Osteoblast (primary cell): ENCODE measurements around the gene TIGD3. TPM values are rescaled to one million over a fixed set of nuclear protein-coding genes. Genes with fewer than 3 reads are reported as not detected.
A peak's percentile ranks its signal among the peaks of the same experiment; 100 is the strongest.

Experiments used
- DNase-seq: peaks from one replicate; pipeline ENCODE4 v3.0.0; 2011; ENCODE audit warnings: low spot score, mixed read lengths; ENCODE audit not compliant: insufficient read length; ENCODE audit errors: missing footprints
- H2AFZ ChIP-seq: 2 replicates; pipeline ENCODE4 v1.6.0; 2011; ENCODE audit warnings: mild to moderate bottlenecking, low read length
- H3K27ac ChIP-seq: 2 replicates; pipeline ENCODE4 v1.5.1; 2011; ENCODE audit warnings: mild to moderate bottlenecking, low read depth, low read length, moderate library complexity
- H3K27me3 ChIP-seq: 2 replicates; pipeline ENCODE4 v1.6.0; 2012; ENCODE audit warnings: mild to moderate bottlenecking, control low read depth, inconsistent platforms, low read length, moderate library complexity; ENCODE audit not compliant: insufficient read depth
- H3K36me3 ChIP-seq: 2 replicates; pipeline ENCODE4 v1.5.1; 2011; ENCODE audit warnings: mild to moderate bottlenecking, low read length, control low read depth, moderate library complexity; ENCODE audit not compliant: insufficient read depth
- H3K4me1 ChIP-seq: 2 replicates; pipeline ENCODE4 v1.5.1; 2011; ENCODE audit warnings: mild to moderate bottlenecking, low read length, control low read depth, moderate library complexity; ENCODE audit not compliant: insufficient read depth
- H3K4me2 ChIP-seq: 2 replicates; pipeline ENCODE4 v1.6.0; 2011; ENCODE audit warnings: mild to moderate bottlenecking, low read length; ENCODE audit not compliant: insufficient read depth
- H3K4me3 ChIP-seq: fragments of 200-600 bp; sonication (generic); 3 replicates; pipeline ENCODE4 v1.5.1; 2012; ENCODE audit warnings: mild to moderate bottlenecking, low read length, inconsistent platforms; ENCODE audit not compliant: insufficient read depth
- H3K79me2 ChIP-seq: 2 replicates; pipeline ENCODE4 v1.6.0; 2012; ENCODE audit warnings: mild to moderate bottlenecking, low read length, control low read depth, inconsistent platforms; ENCODE audit not compliant: insufficient read depth
- H3K9me3 ChIP-seq: 2 replicates; pipeline ENCODE4 v1.5.1; 2011; ENCODE audit warnings: low read depth, low read length, control low read depth
- H4K20me1 ChIP-seq: 2 replicates; pipeline ENCODE4 v1.6.0; 2012; ENCODE audit warnings: mild to moderate bottlenecking, low read length, control low read depth; ENCODE audit not compliant: insufficient read depth
- CTCF ChIP-seq: IDR thresholded peaks from 2 replicates; pipeline ENCODE4 v1.5.1; 2011; ENCODE audit warnings: mild to moderate bottlenecking, low read depth, low read length, moderate library complexity; ENCODE audit errors: extremely low read depth
- total RNA-seq: library from RNA; depleted of rRNA; stranded (reverse); fragments of >200 nt; gene quantifications from 2 replicates; pipeline ENCODE4 v1.2.3, GENCODE V29; 2012

Gene TIGD3
- total RNA-seq, 1 donor = not detected

- Histone ChIP-seq H3K4me2 (no peak overlapping the region), H3K9me3 (no peaks in the 10 kb centered on the region), H3K27ac (no peak overlapping the region), H2AFZ (no peak overlapping the region), H3K4me3 (no peak overlapping the region), H3K79me2 (no peaks in the 10 kb centered on the region), H3K4me1 (peaks cover 27% of the 10 kb centered on the region), H3K36me3 (no peaks in the 10 kb centered on the region), H3K27me3 (no peaks in the 10 kb centered on the region), H4K20me1 (no peaks in the 10 kb centered on the region)
- peak; percentile 73 for DNase-seq
- TF ChIP-seq CTCF = no peak
These were observed 46.2 kb upstream of the TIGD3 start for GRCh38 chr11:65308281-65308891.

GRCh38 chr11:65309006-65309405 is 45.5 kb upstream of the TIGD3 start:
- Histone ChIP-seq H3K4me3 (no peak overlapping the region), H3K27me3 (no peaks in the 10 kb centered on the region), H3K9me3 (no peaks in the 10 kb centered on the region), H3K27ac (no peak overlapping the region), H3K4me2 (no peak overlapping the region), H3K36me3 (no peaks in the 10 kb centered on the region), H4K20me1 (no peaks in the 10 kb centered on the region), H2AFZ (no peak overlapping the region), H3K4me1 (peaks cover 32% of the 10 kb centered on the region), H3K79me2 (no peaks in the 10 kb centered on the region)
- DNase-seq = peak; percentile 81
- no peak for TF ChIP-seq CTCF

GRCh38 chr11:65310215-65310614 is 44.3 kb upstream of the TIGD3 start:
- H3K4me3 ChIP-seq = no peak overlapping the region
- H3K36me3 ChIP-seq = no peaks in the 10 kb centered on the region
- H2AFZ ChIP-seq = no peak overlapping the region
- peaks cover 5% of the 10 kb centered on the region for H3K79me2 ChIP-seq
- no peak for TF ChIP-seq CTCF
- peak; percentile 68 for DNase-seq
- peak overlapping the region; percentile 74 for H3K27ac ChIP-seq
- H3K4me1 ChIP-seq = peaks cover 35% of the 10 kb centered on the region
- no peaks in the 10 kb centered on the region for H3K27me3 ChIP-seq
- peak overlapping the region; percentile 23 for H3K4me2 ChIP-seq
- H3K9me3 ChIP-seq = no peaks in the 10 kb centered on the region
- H4K20me1 ChIP-seq = no peaks in the 10 kb centered on the region

GRCh38 chr11:65310736-65311135 is 43.8 kb upstream of the TIGD3 start:
- peak overlapping the region; percentile 74 for H3K27ac ChIP-seq
- H3K9me3 ChIP-seq = no peaks in the 10 kb centered on the region
- peak; percentile 29 for DNase-seq
- peaks cover under 1% of the 10 kb centered on the region for H4K20me1 ChIP-seq
- no peaks in the 10 kb centered on the region for H3K27me3 ChIP-seq
- peaks cover 9% of the 10 kb centered on the region for H3K79me2 ChIP-seq
- no peak overlapping the region for H3K4me3 ChIP-seq
- H3K4me1 ChIP-seq = peaks cover 37% of the 10 kb centered on the region
- no peak for TF ChIP-seq CTCF
- no peaks in the 10 kb centered on the region for H3K36me3 ChIP-seq
- no peak overlapping the region for H2AFZ ChIP-seq
- peak overlapping the region; percentile 23 for H3K4me2 ChIP-seq
